ENCODE data around the gene BRSK2. TPM values are rescaled to one million over a fixed set of nuclear protein-coding genes. Genes with fewer than 3 reads are reported as not detected.

Gene BRSK2
- total and polyA plus RNA-seq, 2 of the 4 experiments (the other 2 are of a cell fraction) = 0.18 to 0.62 TPM

DNA sequence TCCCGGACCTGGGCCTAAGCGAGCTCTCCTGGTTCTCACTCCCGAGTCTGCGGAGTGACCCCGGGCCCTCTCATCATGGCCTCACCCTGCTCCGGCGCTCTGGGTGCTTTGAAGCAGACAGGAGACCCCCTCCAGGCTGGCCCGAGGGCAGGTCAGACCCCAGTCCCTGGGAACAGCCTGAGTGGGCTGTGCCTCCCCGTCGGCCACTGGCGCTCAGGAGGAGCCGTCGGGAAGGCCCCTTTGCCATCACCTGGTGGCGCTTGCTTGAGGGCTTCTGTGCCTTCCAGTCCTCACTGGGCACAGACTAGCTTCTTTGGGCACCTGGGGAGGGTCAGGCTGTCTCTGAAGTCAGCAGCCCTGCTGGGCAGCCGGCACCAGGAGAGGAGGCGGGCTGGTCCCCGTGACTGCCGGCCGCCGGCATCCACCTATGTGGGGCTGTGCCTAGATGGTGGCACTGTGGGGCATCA lies 6.7 kb downstream of the BRSK2 start:
- no peak overlapping the region for H3K4me3 ChIP-seq (ENCODE audit: insufficient read depth, low read depth, low read length)

More for the DNA sequence above, 6.7 kb downstream of the BRSK2 start:
- no peaks in the 10 kb centered on the region for H3K79me1 ChIP-seq (ENCODE audit: low read depth in 1 of 2, low read length in 2 of 2)
- CTCF ChIA-PET = no interaction called here
- H2AK9ac ChIP-seq (replicated peaks; ENCODE audit: low read depth, low read length, poor library complexity) = no peak overlapping the region
- no peak overlapping the region for H3K9ac ChIP-seq (ENCODE audit: low read depth, low read length)
- H4K8ac ChIP-seq (ENCODE audit: low read depth in 2 of 2, low read length in 2 of 2) = no peak overlapping the region
- no peak overlapping the region for H2BK5ac ChIP-seq (ENCODE audit: low read depth, low read length, poor library complexity, severe bottlenecking)
- H2AK5ac ChIP-seq (ENCODE audit: low read depth, low read length) = no peak overlapping the region
- peaks cover 2% of the 10 kb centered on the region; the same call in 1 of the 2 replicates for H4K20me1 ChIP-seq (ENCODE audit: insufficient read depth, low read length)
- H3K4me2 ChIP-seq (ENCODE audit: low read depth, low read length) = no peak overlapping the region
- H4K91ac ChIP-seq (ENCODE audit: insufficient read depth, low read depth, low read length) = no peak overlapping the region
- H4K5ac ChIP-seq (ENCODE audit: low read depth, low read length) = no peak overlapping the region
- H3K27me3 ChIP-seq (ENCODE audit: control insufficient read depth, insufficient read depth, low read length) = peaks cover 22% of the 10 kb centered on the region
- H2BK15ac ChIP-seq (ENCODE audit: low read depth, low read length) = no peak overlapping the region
- no peaks in the 10 kb centered on the region for H3K9me1 ChIP-seq (ENCODE audit: insufficient read depth, low read length)
- no peak overlapping the region for H3K18ac ChIP-seq (ENCODE audit: low read depth, low read length)
- no peak overlapping the region for H2AFZ ChIP-seq (replicated peaks; ENCODE audit: low read length, poor library complexity)
- H2BK120ac ChIP-seq (ENCODE audit: low read depth, low read length) = no peak overlapping the region
- no peak for TF ChIP-seq BHLHE40 (IDR thresholded peaks at IDR 0.05; ENCODE audit: low read depth, low read length)
- TF ChIP-seq, protein P1, sequence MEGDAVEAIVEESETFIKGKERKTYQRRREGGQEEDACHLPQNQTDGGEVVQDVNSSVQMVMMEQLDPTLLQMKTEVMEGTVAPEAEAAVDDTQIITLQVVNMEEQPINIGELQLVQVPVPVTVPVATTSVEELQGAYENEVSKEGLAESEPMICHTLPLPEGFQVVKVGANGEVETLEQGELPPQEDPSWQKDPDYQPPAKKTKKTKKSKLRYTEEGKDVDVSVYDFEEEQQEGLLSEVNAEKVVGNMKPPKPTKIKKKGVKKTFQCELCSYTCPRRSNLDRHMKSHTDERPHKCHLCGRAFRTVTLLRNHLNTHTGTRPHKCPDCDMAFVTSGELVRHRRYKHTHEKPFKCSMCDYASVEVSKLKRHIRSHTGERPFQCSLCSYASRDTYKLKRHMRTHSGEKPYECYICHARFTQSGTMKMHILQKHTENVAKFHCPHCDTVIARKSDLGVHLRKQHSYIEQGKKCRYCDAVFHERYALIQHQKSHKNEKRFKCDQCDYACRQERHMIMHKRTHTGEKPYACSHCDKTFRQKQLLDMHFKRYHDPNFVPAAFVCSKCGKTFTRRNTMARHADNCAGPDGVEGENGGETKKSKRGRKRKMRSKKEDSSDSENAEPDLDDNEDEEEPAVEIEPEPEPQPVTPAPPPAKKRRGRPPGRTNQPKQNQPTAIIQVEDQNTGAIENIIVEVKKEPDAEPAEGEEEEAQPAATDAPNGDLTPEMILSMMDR (conservative IDR thresholded peaks at IDR 0.05; ENCODE audit: low read depth, low read length) = no peak
- TF ChIP-seq NFE2L2 (IDR thresholded peaks at IDR 0.05; ENCODE audit: low read depth, low read length) = no peak
- no peak for TF ChIP-seq CEBPB (IDR thresholded peaks at IDR 0.05; ENCODE audit: low read depth, low read length)
- TF ChIP-seq MAFK (IDR thresholded peaks at IDR 0.05; ENCODE audit: low read depth, low read length) = no peak
- TF ChIP-seq, protein P2, sequence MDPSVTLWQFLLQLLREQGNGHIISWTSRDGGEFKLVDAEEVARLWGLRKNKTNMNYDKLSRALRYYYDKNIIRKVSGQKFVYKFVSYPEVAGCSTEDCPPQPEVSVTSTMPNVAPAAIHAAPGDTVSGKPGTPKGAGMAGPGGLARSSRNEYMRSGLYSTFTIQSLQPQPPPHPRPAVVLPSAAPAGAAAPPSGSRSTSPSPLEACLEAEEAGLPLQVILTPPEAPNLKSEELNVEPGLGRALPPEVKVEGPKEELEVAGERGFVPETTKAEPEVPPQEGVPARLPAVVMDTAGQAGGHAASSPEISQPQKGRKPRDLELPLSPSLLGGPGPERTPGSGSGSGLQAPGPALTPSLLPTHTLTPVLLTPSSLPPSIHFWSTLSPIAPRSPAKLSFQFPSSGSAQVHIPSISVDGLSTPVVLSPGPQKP (IDR thresholded peaks at IDR 0.05; ENCODE audit: borderline replicate concordance, low read depth, low read length) = no peak
- no peak for TF ChIP-seq MXI1 (IDR thresholded peaks at IDR 0.05; ENCODE audit: borderline replicate concordance, low read depth, low read length)
- TF ChIP-seq MAZ (IDR thresholded peaks at IDR 0.05; ENCODE audit: borderline replicate concordance, low read depth, low read length) = no peak
- TF ChIP-seq RFX5 (IDR thresholded peaks at IDR 0.05; ENCODE audit: low read depth, low read length) = no peak
- TF ChIP-seq POLR2A (IDR thresholded peaks at IDR 0.05; ENCODE audit: low read depth, low read length) = no peak
- no peak overlapping the region for H3K27ac ChIP-seq (ENCODE audit: insufficient read depth, low read length)
- H3K56ac ChIP-seq (ENCODE audit: extremely low read depth, insufficient read depth, low read length) = no peak overlapping the region
- no peak overlapping the region for H2BK20ac ChIP-seq (ENCODE audit: low read depth, low read length)
- no peaks in the 10 kb centered on the region for H3K4me1 ChIP-seq (ENCODE audit: control insufficient read depth, insufficient read depth, low read length)
- 83% methylated on average over 8 of the region's 20 CpGs; no CpG with 5 or more reads in 1 of the 2 experiments for WGBS, 2 experiments (ENCODE audit: extremely low coverage in 2 of 2, insufficient read length in 1 of 2)
- dilution Hi-C loops (cut with HindIII; ENCODE audit: low sequenced_read_pairs, unreplicated experiment) = no loop called here
- in situ Hi-C loops (cut with MboI; ENCODE audit: low sequenced_read_pairs) = no loop called here
- BruUV-seq (replicated peaks) = no TSS peak
- no peak overlapping the region for H3K4ac ChIP-seq (ENCODE audit: low read depth, low read length)
- no peak overlapping the region for H3K14ac ChIP-seq (replicated peaks; ENCODE audit: low read depth, low read length)
- intact Hi-C loops (cut with micrococcal nuclease) = no loop called here
- POLR2A ChIA-PET (ENCODE audit: unreplicated experiment) = no interaction called here
- no peak for DNase-seq
- H3K36me3 ChIP-seq (ENCODE audit: control insufficient read depth, insufficient read depth, low read length) = no peaks in the 10 kb centered on the region
- no peak overlapping the region for H3K23ac ChIP-seq (ENCODE audit: low read depth, low read length)
- no peak for ATAC-seq (ENCODE audit: low read depth)
- H3K9me3 ChIP-seq (ENCODE audit: control insufficient read depth, insufficient read depth, low read length) = no peaks in the 10 kb centered on the region

Data from IMR-90 (cell line).